ENCODE results near the gene COL28A1.

COL28A1 gene

GRCh38 chr7:7323352-7323751 lies 212.3 kb downstream of the COL28A1 start:
- ATAC-seq: no peak
- no peak overlapping the region for H3K27ac Mint-ChIP-seq
- H3K36me3 Mint-ChIP-seq (ENCODE audit: low read depth): no peaks in the 10 kb centered on the region
- H3K27me3 Mint-ChIP-seq: no peaks in the 10 kb centered on the region
- no peak for DNase-seq
- H3K9me3 Mint-ChIP-seq: no peaks in the 10 kb centered on the region
- no peak overlapping the region for H3K4me3 Mint-ChIP-seq
- H3K4me1 Mint-ChIP-seq: no peaks in the 10 kb centered on the region

GRCh38 chr7:7321681-7322080 lies 214.0 kb downstream of the COL28A1 start:
- DNase-seq (no peak), ATAC-seq (no peak)
- Mint-ChIP-seq H3K27me3 (no peaks in the 10 kb centered on the region), H3K27ac (no peak overlapping the region), H3K9me3 (no peaks in the 10 kb centered on the region), H3K4me1 (no peaks in the 10 kb centered on the region), H3K36me3 (ENCODE audit: low read depth) (no peaks in the 10 kb centered on the region), H3K4me3 (no peak overlapping the region)

GRCh38 chr7:7318601-7319000 lies 217.1 kb downstream of the COL28A1 start:
- no peak for DNase-seq
- no peaks in the 10 kb centered on the region for H3K27me3 Mint-ChIP-seq
- no peak overlapping the region for H3K4me3 Mint-ChIP-seq
- H3K9me3 Mint-ChIP-seq: no peaks in the 10 kb centered on the region
- no peaks in the 10 kb centered on the region for H3K36me3 Mint-ChIP-seq (ENCODE audit: low read depth)
- H3K27ac Mint-ChIP-seq: no peak overlapping the region
- no peak for ATAC-seq
- H3K4me1 Mint-ChIP-seq: no peaks in the 10 kb centered on the region

DNA sequence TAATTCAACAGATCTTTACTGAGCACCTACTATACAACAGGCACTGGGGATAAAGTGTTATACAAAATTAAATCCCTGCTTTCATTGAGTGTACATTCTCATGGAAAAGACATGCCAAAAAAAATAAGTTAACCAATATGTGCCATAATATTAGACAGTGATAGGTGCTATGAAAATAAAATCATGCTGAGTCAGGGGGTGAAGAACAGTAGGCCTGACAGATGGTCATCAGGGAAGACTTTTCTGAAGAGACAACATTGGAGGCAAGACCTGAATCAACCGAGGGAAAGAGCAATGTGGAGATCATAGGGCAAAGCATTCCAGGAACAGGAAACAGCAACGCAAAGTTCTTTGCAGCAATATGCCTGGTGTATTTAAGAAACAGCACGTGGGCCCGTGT lies 217.8 kb downstream of the COL28A1 start:
- ATAC-seq (no peak), DNase-seq (no peak)
- H3K9me3 Mint-ChIP-seq: no peaks in the 10 kb centered on the region
- H3K27me3 Mint-ChIP-seq: no peaks in the 10 kb centered on the region
- no peak overlapping the region for H3K27ac Mint-ChIP-seq
- no peaks in the 10 kb centered on the region for H3K36me3 Mint-ChIP-seq (ENCODE audit: low read depth)
- H3K4me1 Mint-ChIP-seq: no peaks in the 10 kb centered on the region
- no peak overlapping the region for H3K4me3 Mint-ChIP-seq

- no peak for DNase-seq
- Mint-ChIP-seq H3K4me1 (no peaks in the 10 kb centered on the region), H3K27ac (no peak overlapping the region), H3K9me3 (no peaks in the 10 kb centered on the region), H3K36me3 (ENCODE audit: low read depth) (no peaks in the 10 kb centered on the region), H3K4me3 (no peak overlapping the region), H3K27me3 (no peaks in the 10 kb centered on the region)
- no peak for ATAC-seq
Observed at GRCh38 chr7:7315851-7316250, 219.8 kb downstream of the COL28A1 start.

DNA sequence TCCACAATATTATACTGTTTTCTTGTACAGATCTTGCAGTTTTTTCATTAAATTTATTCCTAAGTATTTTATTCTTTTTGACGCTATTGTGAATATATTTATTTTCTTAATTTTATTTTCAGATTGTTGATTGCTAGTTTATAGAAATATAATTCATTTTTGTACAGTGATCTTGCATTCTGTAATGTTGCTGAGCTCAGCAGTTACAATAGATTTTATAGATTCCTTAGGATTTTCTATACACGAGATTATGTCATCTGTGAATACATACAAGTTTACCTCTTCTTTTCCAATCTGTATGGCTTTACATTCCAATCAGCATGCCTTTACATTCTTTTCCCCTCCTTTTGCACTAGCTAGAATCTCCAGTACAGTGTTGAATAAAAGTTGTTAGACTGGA lies 223.3 kb downstream of the COL28A1 start:
- Mint-ChIP-seq H3K36me3 (ENCODE audit: low read depth) (no peaks in the 10 kb centered on the region), H3K4me3 (no peak overlapping the region), H3K9me3 (peaks cover 4% of the 10 kb centered on the region), H3K27me3 (no peaks in the 10 kb centered on the region), H3K4me1 (no peaks in the 10 kb centered on the region), H3K27ac (no peak overlapping the region)
- DNase-seq (no peak), ATAC-seq (no peak)

- Mint-ChIP-seq H3K27me3 (no peaks in the 10 kb centered on the region), H3K4me3 (no peak overlapping the region), H3K9me3 (peaks cover 4% of the 10 kb centered on the region), H3K4me1 (no peaks in the 10 kb centered on the region), H3K27ac (no peak overlapping the region), H3K36me3 (ENCODE audit: low read depth) (no peaks in the 10 kb centered on the region)
- DNase-seq (no peak), ATAC-seq (no peak)
Observed at GRCh38 chr7:7311001-7311400, 224.7 kb downstream of the COL28A1 start.

DNA sequence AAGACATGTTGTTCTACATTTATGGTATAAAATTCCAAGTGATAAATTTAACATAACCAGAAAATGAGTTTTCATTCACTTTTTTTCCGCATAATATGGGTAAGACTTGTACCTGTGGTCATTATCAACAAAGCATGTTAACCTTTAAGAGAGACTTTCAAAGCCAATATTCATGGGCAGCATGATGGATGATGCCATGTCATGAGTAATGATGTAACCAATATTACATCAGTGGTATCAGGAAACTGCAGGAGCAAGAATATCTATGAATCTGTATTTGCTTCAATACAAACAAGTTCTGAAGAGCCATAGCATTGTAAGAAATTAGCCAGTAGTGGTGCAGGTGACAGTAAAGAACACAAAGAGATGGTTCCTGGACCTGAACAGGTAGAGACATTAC lies 226.5 kb downstream of the COL28A1 start:
- ATAC-seq (no peak), DNase-seq (no peak)
- H3K27ac Mint-ChIP-seq: no peak overlapping the region
- H3K9me3 Mint-ChIP-seq: peaks cover 4% of the 10 kb centered on the region
- no peaks in the 10 kb centered on the region for H3K27me3 Mint-ChIP-seq
- H3K4me3 Mint-ChIP-seq: no peak overlapping the region
- no peaks in the 10 kb centered on the region for H3K4me1 Mint-ChIP-seq
- H3K36me3 Mint-ChIP-seq (ENCODE audit: low read depth): no peaks in the 10 kb centered on the region
